Measurements from ENCODE around the gene ABCC6.

ABCC6 gene

GRCh38 chr16:16141784-16142396 is 81.4 kb downstream of the ABCC6 start:
- DNase-seq (ENCODE audit: low spot score) = no peak

GRCh38 chr16:16141141-16141540 is 82.2 kb downstream of the ABCC6 start:
- DNase-seq (ENCODE audit: low spot score) = no peak

GRCh38 chr16:16140537-16140936 is 82.8 kb downstream of the ABCC6 start:
- DNase-seq (ENCODE audit: low spot score) = no peak

GRCh38 chr16:16139806-16140205 is 83.5 kb downstream of the ABCC6 start:
- DNase-seq (ENCODE audit: low spot score) = no peak

GRCh38 chr16:16139061-16139460 is 84.2 kb downstream of the ABCC6 start:
- DNase-seq (ENCODE audit: low spot score) = no peak

GRCh38 chr16:16138034-16138635 is 85.2 kb downstream of the ABCC6 start:
- no peak for DNase-seq (ENCODE audit: low spot score)

GRCh38 chr16:16137110-16137509 is 86.2 kb downstream of the ABCC6 start:
- no peak for DNase-seq (ENCODE audit: low spot score)

GRCh38 chr16:16136588-16136987 is 86.7 kb downstream of the ABCC6 start:
- DNase-seq (ENCODE audit: low spot score) = no peak

GRCh38 chr16:16133943-16134604 is 89.2 kb downstream of the ABCC6 start:
- DNase-seq (ENCODE audit: low spot score) = no peak

- DNase-seq (ENCODE audit: low spot score) = no peak
These were observed 91.6 kb downstream of the ABCC6 start for GRCh38 chr16:16131659-16132058.

GRCh38 chr16:16131204-16131603 is 92.1 kb downstream of the ABCC6 start:
- DNase-seq (ENCODE audit: low spot score) = no peak

- DNase-seq (ENCODE audit: low spot score) = peak; percentile 68
These were observed 95.7 kb downstream of the ABCC6 start for GRCh38 chr16:16127469-16128116.

- DNase-seq (ENCODE audit: low spot score) = no peak
These were observed 96.4 kb downstream of the ABCC6 start for GRCh38 chr16:16126896-16127295.

- no peak for DNase-seq (ENCODE audit: low spot score)
These were observed 98.3 kb downstream of the ABCC6 start for GRCh38 chr16:16124974-16125373.

GRCh38 chr16:16124438-16124837 is 98.9 kb downstream of the ABCC6 start:
- no peak for DNase-seq (ENCODE audit: low spot score)

- DNase-seq (ENCODE audit: low spot score) = no peak
These were observed 101.0 kb downstream of the ABCC6 start for GRCh38 chr16:16122264-16122663.

GRCh38 chr16:16121185-16121727 is 102.0 kb downstream of the ABCC6 start:
- DNase-seq (ENCODE audit: low spot score) = no peak

- no peak for DNase-seq (ENCODE audit: low spot score)
These were observed 102.7 kb downstream of the ABCC6 start for GRCh38 chr16:16120382-16121184.

- no peak for DNase-seq (ENCODE audit: low spot score)
These were observed 103.3 kb downstream of the ABCC6 start for GRCh38 chr16:16120044-16120381.

GRCh38 chr16:16118337-16118736 is 105.0 kb downstream of the ABCC6 start:
- DNase-seq (ENCODE audit: low spot score) = no peak

- no peak for DNase-seq (ENCODE audit: low spot score)
These were observed 106.5 kb downstream of the ABCC6 start for GRCh38 chr16:16116841-16117240.

- DNase-seq (ENCODE audit: low spot score) = no peak
These were observed 110.2 kb downstream of the ABCC6 start for GRCh38 chr16:16113076-16113475.

Measured in left forelimb (tissue), 1 donor.